WTC11 (cell line): ENCODE measurements around the gene TRABD2A.

ENCODE experiments used
- CTCF ChIP-seq: fragments of 200-600 bp; IDR thresholded peaks from 2 replicates; pipeline ENCODE4 v1.8.0; 2022; ENCODE audit warnings: antibody characterized with exemption
- E2F4 ChIP-seq: sonication (generic); formaldehyde crosslinking; IDR thresholded peaks from 2 replicates; pipeline ENCODE4 v1.8.1; 2022; ENCODE audit warnings: low read depth, mild to moderate bottlenecking, moderate library complexity, missing genetic modification reagents, borderline replicate concordance
- FOXP4 ChIP-seq: sonication (generic); formaldehyde crosslinking; IDR thresholded peaks from 2 replicates; pipeline ENCODE4 v1.8.0; 2022; ENCODE audit warnings: mild to moderate bottlenecking, missing genetic modification reagents
- IRF2 ChIP-seq: sonication (generic); formaldehyde crosslinking; IDR thresholded peaks from 2 replicates; pipeline ENCODE4 v1.8.0; 2022; ENCODE audit warnings: low read depth, missing genetic modification reagents, borderline replicate concordance
- JUN ChIP-seq: sonication (generic); formaldehyde crosslinking; IDR thresholded peaks from 2 replicates; pipeline ENCODE4 v1.8.0; 2023; ENCODE audit warnings: mild to moderate bottlenecking, missing genetic modification reagents
- MAX ChIP-seq: sonication (generic); formaldehyde crosslinking; IDR thresholded peaks from 2 replicates; pipeline ENCODE4 v1.8.0; 2022; ENCODE audit warnings: mild to moderate bottlenecking, missing genetic modification reagents
- NR3C1 ChIP-seq: sonication (generic); formaldehyde crosslinking; conservative IDR thresholded peaks from 2 replicates; pipeline ENCODE4 v1.8.1; 2023; ENCODE audit warnings: low read depth, mild to moderate bottlenecking, missing genetic modification reagents
- TEAD4 ChIP-seq: sonication (generic); formaldehyde crosslinking; IDR thresholded peaks from 2 replicates; pipeline ENCODE4 v1.8.0; 2022; ENCODE audit warnings: mild to moderate bottlenecking, missing genetic modification reagents
- ZNF532 ChIP-seq: fragments of 250-450 bp; sonication (Bioruptor Pico); IDR thresholded peaks from 2 replicates; pipeline ENCODE4 v1.9.0; 2021; ENCODE audit warnings: mild to moderate bottlenecking, borderline replicate concordance

GRCh38 chr2:84905181-84906107 lies 24.6 kb upstream of the TRABD2A start, which contains the start of gene TMSB10:
- TF ChIP-seq CTCF, result no peak
- no peak for TF ChIP-seq E2F4
- TF ChIP-seq NR3C1, result no peak
- TF ChIP-seq JUN, result no peak
- no peak for TF ChIP-seq IRF2
- TF ChIP-seq TEAD4 (CRISPR knock-in tag), result no peak
- no peak for TF ChIP-seq ZNF532 (CRISPR knock-in tag)
- 0 out of 2 replicates have a peak, but pooled peaks have one; percentile 47 for TF ChIP-seq FOXP4
- TF ChIP-seq MAX, result 0 out of 2 replicates have a peak, but pooled peaks have one; percentile 52
